K562 (cell line): ENCODE results near the gene MAP2K4. TPM values are rescaled to one million over a fixed set of nuclear protein-coding genes. Genes with fewer than 3 reads are reported as not detected.

Experiments used
- ATAC-seq: fragments of 200-7000 bp; cut with Tn5 transposase; 3 replicates; pipeline ENCODE4 v1.9.1; 2020; ENCODE audit warnings: moderate library complexity
- BruUV-seq: library from RNA; stranded (reverse); fragments of 400-500 nt; replicated peaks from 2 replicates; lab custom pipeline; 2021; lab: Mats Ljungman, UMichigan
- CTCF ChIA-PET: fragments of 300-600 bp; formaldehyde crosslinking; extraction: SDS; loops from one replicate; lab custom pipeline; 2021; ENCODE audit warnings: low intra/inter-chr PET ratio; lab: Yijun Ruan, JAX
- POLR2A ChIA-PET: fragments of 300-600, 350-650 bp; sonication (Branson Sonifier 250); formaldehyde crosslinking; extraction: SDS; loops from one replicate; lab custom pipeline; 2021; ENCODE audit warnings: antibody characterized with exemption, inconsistent platforms; lab: Yijun Ruan, JAX
- DNase-seq, 4 experiments: peaks; one replicate each; pipeline versions ENCODE4 v3.0.0 to v3.0.0-alpha.2; 2011 to 2018; ENCODE audit warnings: low spot score in 3 of 4, mixed read lengths in 3 of 4; ENCODE audit errors: extremely low read depth in 1 of 4
- FAIRE-seq: peaks from 2 replicates; lab custom pipeline; 2011; peaks lifted over from hg19 to GRCh38; lab: Jason Lieb, UNC
- H2AFZ ChIP-seq: 2 replicates; pipeline ENCODE4 v1.6.0; 2011; ENCODE audit warnings: low read depth, low read length, control low read depth, inconsistent platforms
- H3K27ac ChIP-seq: fragments of 200-600 bp; 3 replicates; pipeline ENCODE4 v1.8.0; 2011; ENCODE audit warnings: low read depth, mild to moderate bottlenecking, control low read depth, inconsistent platforms, low read length, moderate library complexity, mixed read lengths; ENCODE audit errors: extremely low read depth
- H3K27me3 ChIP-seq, 2 experiments: fragments of 300-600 bp in 1 of 2; 2 replicates in 1 of 2; 3 replicates in 1 of 2; pipeline versions ENCODE4 v1.6.0 to v1.8.0; 2011; ENCODE audit warnings: inconsistent platforms in 2 of 2, low read length in 2 of 2, mild to moderate bottlenecking in 1 of 2, mixed read lengths in 1 of 2, moderate library complexity in 1 of 2; ENCODE audit not compliant: control insufficient read depth in 2 of 2, insufficient read depth in 2 of 2
- H3K36me3 ChIP-seq: fragments of 300-600 bp; 3 replicates; pipeline ENCODE4 v1.8.0; 2011; ENCODE audit warnings: mild to moderate bottlenecking, low read length, inconsistent platforms; ENCODE audit not compliant: control insufficient read depth, insufficient read depth
- H3K4me1 ChIP-seq, 2 experiments: fragments of 200-600 bp in 1 of 2; replicated peaks in 1 of 2; 2 replicates in 1 of 2; 3 replicates in 1 of 2; pipeline versions ENCODE4 v1.5.1 to v1.8.0; 2011; ENCODE audit warnings: inconsistent platforms in 2 of 2, low read length in 2 of 2, mild to moderate bottlenecking in 1 of 2, mixed read lengths in 1 of 2, moderate library complexity in 1 of 2; ENCODE audit not compliant: control insufficient read depth in 2 of 2, insufficient read depth in 2 of 2
- H3K4me2 ChIP-seq: 2 replicates; pipeline ENCODE4 v1.6.1; 2011; ENCODE audit warnings: low read length, control low read depth, inconsistent platforms, mixed read lengths; ENCODE audit not compliant: insufficient read depth
- H3K4me3 ChIP-seq: fragments of 200-600 bp; sonication (generic), shearing (Covaris generic); 2 replicates; pipeline ENCODE4 v1.5.1; 2016; ENCODE audit warnings: control low read depth, inconsistent platforms
- H3K79me2 ChIP-seq: fragments of 200-600 bp; 3 replicates; pipeline ENCODE4 v1.8.0; 2011; ENCODE audit warnings: low read length, inconsistent platforms; ENCODE audit not compliant: control insufficient read depth, insufficient read depth
- H3K9ac ChIP-seq, 2 experiments: 2 replicates each; pipeline versions ENCODE4 v1.6.0 to v1.6.1; 2011; ENCODE audit warnings: low read depth in 2 of 2, low read length in 2 of 2, control low read depth in 1 of 2, inconsistent platforms in 1 of 2, mild to moderate bottlenecking in 1 of 2, mixed read lengths in 1 of 2; ENCODE audit not compliant: insufficient read depth in 1 of 2
- H3K9me1 ChIP-seq: one replicate; pipeline ENCODE4 v1.6.0; 2011; ENCODE audit warnings: inconsistent platforms, mild to moderate bottlenecking, low read length, moderate library complexity; ENCODE audit not compliant: control insufficient read depth, insufficient read depth
- H3K9me3 ChIP-seq: replicated peaks from 2 replicates; pipeline ENCODE4 v1.5.1; 2011; ENCODE audit warnings: low read depth, low read length, inconsistent platforms; ENCODE audit not compliant: control insufficient read depth, insufficient read depth
- H4K20me1 ChIP-seq: replicated peaks from 2 replicates; pipeline ENCODE4 v1.6.1; 2011; ENCODE audit warnings: low read length, inconsistent platforms, mixed read lengths; ENCODE audit not compliant: control insufficient read depth, insufficient read depth
- CBFA2T3 ChIP-seq: fragments of 450-650 bp; IDR thresholded peaks from 2 replicates; pipeline ENCODE4 v1.6.1; 2017
- SMAD3 ChIP-seq: fragments of 450-650 bp; formaldehyde crosslinking; conservative IDR thresholded peaks from 2 replicates; pipeline ENCODE4 v1.4.0; 2020; ENCODE audit warnings: mild to moderate bottlenecking
- TAL1 ChIP-seq: fragments of 450-650 bp; IDR thresholded peaks from 2 replicates; pipeline ENCODE4 v1.6.1; 2016; ENCODE audit warnings: mild to moderate bottlenecking
- TEAD4 ChIP-seq, 2 experiments: sonication (generic) in 1 of 2; formaldehyde crosslinking in 1 of 2; IDR thresholded peaks; 2 replicates each; pipeline versions ENCODE4 v1.6.1 to v1.8.0; 2012 to 2022; ENCODE audit warnings: borderline replicate concordance in 1 of 2, inconsistent platforms in 1 of 2, low read length in 1 of 2, mild to moderate bottlenecking in 1 of 2, missing genetic modification reagents in 1 of 2
- WGBS: fragments of 100-300 bp; shearing (Covaris generic); methylation state at CpG from one replicate; pipeline ENCODE4 v1.1.6; 2016; ENCODE audit warnings: low coverage, mixed read lengths; ENCODE audit not compliant: insufficient coverage; ENCODE audit errors: missing lambda C conversion rate; 5-methylcytosine and 5-hydroxymethylcytosine counted together
- in situ Hi-C: fragments of 300-500 bp; cut with MboI; formaldehyde crosslinking; loops from 4 replicates; pipeline ENCODE4 v1.15.0; 2018; ENCODE audit warnings: inconsistent platforms, mixed read lengths
- intact Hi-C: fragments of 100-400 bp; cut with micrococcal nuclease; formaldehyde crosslinking; loops from 2 replicates; pipeline ENCODE4 v1.14.2; 2022
- polyA plus RNA-seq, 8 experiments: library from polyadenylated mRNA; depleted of rRNA in 4 of 8; stranded (reverse) in 5 of 8; unstranded in 3 of 8; fragments of >200 nt; fragmentation: Nextera tagmentation in 2 of 8; fragmentation: Illumina TruSeq in 1 of 8; extraction: Ambion mirVana in 2 of 8; extraction: Trizol in 1 of 8; gene quantifications; 2 replicates each; pipeline versions ENCODE4 v1.2.1 to v1.2.3, GENCODE V29; 2011 to 2014; ENCODE audit warnings: inconsistent platforms in 1 of 8, missing spikeins in 1 of 8
- total RNA-seq, 7 experiments: library from RNA; depleted of rRNA in 6 of 7; stranded (reverse); fragments of >200 nt in 6 of 7; fragmentation: Illumina TruSeq in 2 of 7; extraction: Trizol in 2 of 7; gene quantifications; 2 replicates each; pipeline versions ENCODE4 v1.2.1 to v1.2.3, GENCODE V29; 2011 to 2021; ENCODE audit warnings: low replicate concordance in 1 of 7
- TF ChIP-seq, protein P1 (sequence below): fragments of 450-650 bp; IDR thresholded peaks from 2 replicates; pipeline ENCODE4 v1.6.1; 2016; ENCODE audit warnings: low read depth, mild to moderate bottlenecking, moderate library complexity
- TF ChIP-seq, protein P2 (sequence below): IDR thresholded peaks from 3 replicates; pipeline ENCODE4 v1.6.1; 2011; ENCODE audit warnings: borderline replicate concordance, mild to moderate bottlenecking; ENCODE audit not compliant: insufficient read length, insufficient read depth

The MAP2K4 gene
- total and polyA plus RNA-seq, 9 of the 15 experiments (the other 6 are each of a cell fraction or from before 2014, with no cell fraction given), result 3.0 to 15.9 (median 10.8) TPM

DNA sequence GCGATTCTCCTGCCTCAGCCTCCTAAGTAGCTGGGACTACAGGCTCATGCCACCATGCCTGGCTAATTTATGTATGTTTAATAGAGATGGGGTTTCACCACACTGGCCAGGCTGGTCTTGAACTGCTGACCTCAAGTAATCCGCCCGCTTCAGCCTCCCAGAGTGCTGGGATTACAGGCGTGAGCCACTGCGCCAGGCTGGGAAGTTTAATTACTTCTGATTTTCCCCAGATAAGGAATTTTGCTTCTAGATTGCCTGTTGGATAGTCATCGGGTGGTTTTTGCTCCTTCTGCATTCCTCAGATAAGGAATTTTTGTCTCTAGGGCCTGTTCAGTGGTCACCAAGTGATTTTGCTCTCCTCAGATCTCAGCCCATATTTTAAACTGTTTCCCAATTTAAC lies 112.5 kb downstream of the MAP2K4 start:
- Histone ChIP-seq H3K27me3 (no peaks in the 10 kb centered on the region), H3K4me3 (no peak overlapping the region), H3K27ac (no peak overlapping the region), H2AFZ (no peak overlapping the region), H3K9me3 (no peaks in the 10 kb centered on the region), H4K20me1 (no peaks in the 10 kb centered on the region), H3K36me3 (peaks cover 14% of the 10 kb centered on the region; the same call in 1 of the 3 replicates), H3K9me1 (no peaks in the 10 kb centered on the region), H3K4me2 (no peak overlapping the region), H3K79me2 (no peaks in the 10 kb centered on the region), H3K9ac (no peak overlapping the region), H3K4me1 (no peaks in the 10 kb centered on the region)
- WGBS, result 43% methylated on average over 5 of the region's 6 CpGs
- intact Hi-C loops, result no loop called here
- DNase-seq (no peak), FAIRE-seq (no peak), ATAC-seq (no peak)
- no TSS peak for BruUV-seq
- peak; percentile 11; the same call in 1 of the 2 replicates for TF ChIP-seq TAL1
- peak; percentile 35 for TF ChIP-seq CBFA2T3
- TF ChIP-seq SMAD3 (CRISPR knock-in tag), result no peak
- TF ChIP-seq, protein P1, sequence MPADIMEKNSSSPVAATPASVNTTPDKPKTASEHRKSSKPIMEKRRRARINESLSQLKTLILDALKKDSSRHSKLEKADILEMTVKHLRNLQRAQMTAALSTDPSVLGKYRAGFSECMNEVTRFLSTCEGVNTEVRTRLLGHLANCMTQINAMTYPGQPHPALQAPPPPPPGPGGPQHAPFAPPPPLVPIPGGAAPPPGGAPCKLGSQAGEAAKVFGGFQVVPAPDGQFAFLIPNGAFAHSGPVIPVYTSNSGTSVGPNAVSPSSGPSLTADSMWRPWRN, result peak; percentile 44; the same call in 1 of the 2 replicates
- TF ChIP-seq, protein P2, sequence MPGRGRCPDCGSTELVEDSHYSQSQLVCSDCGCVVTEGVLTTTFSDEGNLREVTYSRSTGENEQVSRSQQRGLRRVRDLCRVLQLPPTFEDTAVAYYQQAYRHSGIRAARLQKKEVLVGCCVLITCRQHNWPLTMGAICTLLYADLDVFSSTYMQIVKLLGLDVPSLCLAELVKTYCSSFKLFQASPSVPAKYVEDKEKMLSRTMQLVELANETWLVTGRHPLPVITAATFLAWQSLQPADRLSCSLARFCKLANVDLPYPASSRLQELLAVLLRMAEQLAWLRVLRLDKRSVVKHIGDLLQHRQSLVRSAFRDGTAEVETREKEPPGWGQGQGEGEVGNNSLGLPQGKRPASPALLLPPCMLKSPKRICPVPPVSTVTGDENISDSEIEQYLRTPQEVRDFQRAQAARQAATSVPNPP, result no peak
- TF ChIP-seq TEAD4 (IDR thresholded peaks at IDR 0.05; ENCODE audit: low read length), result peak; percentile 12; the same call in 1 of the 2 replicates
- TF ChIP-seq TEAD4 (CRISPR knock-in tag; IDR thresholded peaks at IDR 0.05; ENCODE audit: borderline replicate concordance), result no peak
- in situ Hi-C loops, result no loop called here
- CTCF ChIA-PET, result no interaction called here
- POLR2A ChIA-PET, result no interaction called here
